ENCODE data around the gene NCR3LG1.

Gene NCR3LG1

DNA sequence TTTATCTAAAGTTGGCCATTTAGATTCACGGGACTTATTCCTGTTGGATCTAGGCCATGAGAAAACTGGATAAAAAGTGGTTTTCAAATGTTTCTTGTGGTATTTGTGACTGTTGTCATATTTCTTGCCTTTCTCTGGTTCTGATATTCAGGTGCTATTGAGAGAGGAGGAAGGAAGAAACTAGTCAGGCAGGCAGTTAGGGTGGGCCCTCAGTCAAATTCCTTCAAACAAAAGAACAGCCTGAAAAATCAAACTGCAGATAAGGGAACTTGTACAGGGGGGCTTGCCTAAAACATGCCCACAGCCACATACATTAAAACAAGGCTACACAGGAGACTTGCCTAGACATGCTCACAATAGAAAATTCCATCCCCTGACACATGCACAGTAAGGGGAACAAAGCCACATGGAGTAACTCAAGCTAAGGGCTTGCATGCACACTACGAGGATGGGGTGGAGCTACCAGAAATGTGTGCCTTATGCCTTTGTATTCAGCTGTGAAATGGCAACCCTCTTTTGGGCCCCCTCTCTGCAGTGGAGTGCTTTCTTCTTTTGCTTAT, 18.2 kb downstream of the NCR3LG1 start:
- TF ChIP-seq, protein P1, sequence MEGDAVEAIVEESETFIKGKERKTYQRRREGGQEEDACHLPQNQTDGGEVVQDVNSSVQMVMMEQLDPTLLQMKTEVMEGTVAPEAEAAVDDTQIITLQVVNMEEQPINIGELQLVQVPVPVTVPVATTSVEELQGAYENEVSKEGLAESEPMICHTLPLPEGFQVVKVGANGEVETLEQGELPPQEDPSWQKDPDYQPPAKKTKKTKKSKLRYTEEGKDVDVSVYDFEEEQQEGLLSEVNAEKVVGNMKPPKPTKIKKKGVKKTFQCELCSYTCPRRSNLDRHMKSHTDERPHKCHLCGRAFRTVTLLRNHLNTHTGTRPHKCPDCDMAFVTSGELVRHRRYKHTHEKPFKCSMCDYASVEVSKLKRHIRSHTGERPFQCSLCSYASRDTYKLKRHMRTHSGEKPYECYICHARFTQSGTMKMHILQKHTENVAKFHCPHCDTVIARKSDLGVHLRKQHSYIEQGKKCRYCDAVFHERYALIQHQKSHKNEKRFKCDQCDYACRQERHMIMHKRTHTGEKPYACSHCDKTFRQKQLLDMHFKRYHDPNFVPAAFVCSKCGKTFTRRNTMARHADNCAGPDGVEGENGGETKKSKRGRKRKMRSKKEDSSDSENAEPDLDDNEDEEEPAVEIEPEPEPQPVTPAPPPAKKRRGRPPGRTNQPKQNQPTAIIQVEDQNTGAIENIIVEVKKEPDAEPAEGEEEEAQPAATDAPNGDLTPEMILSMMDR (IDR thresholded peaks at IDR 0.05; ENCODE audit: insufficient read depth, low read depth, low read length, missing control alignments): no peak
- H3K4me3 ChIP-seq (ENCODE audit: low read depth, low read length): no peak overlapping the region
- no peak for DNase-seq (ENCODE audit: low read depth)

DNA sequence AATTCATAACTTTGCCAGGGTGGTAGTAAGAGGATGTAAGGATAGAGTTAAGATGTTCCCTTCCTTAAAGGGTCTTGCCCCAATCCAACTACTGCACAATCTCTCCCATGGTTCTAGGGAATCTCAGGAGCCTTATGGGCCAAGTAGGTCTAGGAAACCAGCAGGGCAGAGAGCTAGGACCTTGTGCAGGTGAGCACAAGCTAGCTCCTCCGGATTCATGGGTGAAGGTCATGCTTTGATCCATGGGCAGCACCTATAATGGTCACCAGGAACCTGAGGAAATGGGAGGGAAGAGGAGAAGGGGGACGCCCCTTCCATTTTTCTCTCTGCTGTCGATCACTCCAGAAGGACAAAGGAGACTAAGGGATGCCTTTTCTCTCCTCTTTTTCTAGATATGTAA, 20.0 kb downstream of the NCR3LG1 start:
- TF ChIP-seq, protein P1 (IDR thresholded peaks at IDR 0.05; ENCODE audit: insufficient read depth, low read depth, low read length, missing control alignments): no peak
- H3K4me3 ChIP-seq (ENCODE audit: low read depth, low read length): no peak overlapping the region
- DNase-seq (ENCODE audit: low read depth): no peak

DNA sequence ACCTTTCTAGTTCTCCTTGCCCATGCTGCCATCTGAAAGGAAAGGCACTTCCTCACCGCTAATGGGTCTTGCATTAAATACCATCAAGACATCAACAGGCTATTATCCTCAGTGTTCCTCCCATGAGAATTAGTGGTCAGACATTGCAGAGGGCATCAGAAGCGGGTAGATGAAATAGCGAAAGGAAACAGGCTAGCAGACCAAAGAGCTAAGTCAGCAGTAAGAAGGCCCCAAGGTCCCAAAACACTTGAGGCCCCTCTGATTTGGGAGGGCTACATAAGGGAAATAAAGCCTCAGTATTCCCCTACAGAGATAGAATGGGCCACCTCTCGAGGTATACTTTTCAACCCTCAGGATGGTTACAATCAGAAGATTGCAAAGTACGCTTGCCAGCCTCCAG, 23.9 kb downstream of the NCR3LG1 start:
- H3K4me3 ChIP-seq (ENCODE audit: low read depth, low read length): no peak overlapping the region
- TF ChIP-seq, protein P1 (IDR thresholded peaks at IDR 0.05; ENCODE audit: insufficient read depth, low read depth, low read length, missing control alignments): no peak
- DNase-seq (ENCODE audit: low read depth): no peak

DNA sequence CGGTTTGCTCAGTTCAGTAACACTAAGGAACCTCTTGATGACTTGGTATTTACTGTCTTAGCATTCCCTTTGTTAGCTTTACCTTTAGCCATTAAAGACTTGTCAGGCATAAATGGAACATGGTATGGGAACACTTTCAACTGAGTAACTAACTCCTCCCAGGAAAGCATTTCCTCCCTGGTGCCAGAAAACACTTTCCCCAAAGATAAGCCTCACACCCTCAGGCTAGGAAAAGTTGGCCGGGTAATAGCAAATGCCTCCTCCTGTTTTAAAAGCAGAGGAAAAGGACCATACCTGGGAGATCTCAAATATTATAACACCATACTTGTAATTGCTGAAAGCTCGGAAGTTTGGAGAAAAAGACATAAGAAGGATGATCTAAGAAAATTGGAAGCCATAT, 24.9 kb downstream of the NCR3LG1 start:
- no peak for DNase-seq (ENCODE audit: low read depth)
- no peak overlapping the region for H3K4me3 ChIP-seq (ENCODE audit: low read depth, low read length)
- TF ChIP-seq, protein P1 (IDR thresholded peaks at IDR 0.05; ENCODE audit: insufficient read depth, low read depth, low read length, missing control alignments): no peak

DNA sequence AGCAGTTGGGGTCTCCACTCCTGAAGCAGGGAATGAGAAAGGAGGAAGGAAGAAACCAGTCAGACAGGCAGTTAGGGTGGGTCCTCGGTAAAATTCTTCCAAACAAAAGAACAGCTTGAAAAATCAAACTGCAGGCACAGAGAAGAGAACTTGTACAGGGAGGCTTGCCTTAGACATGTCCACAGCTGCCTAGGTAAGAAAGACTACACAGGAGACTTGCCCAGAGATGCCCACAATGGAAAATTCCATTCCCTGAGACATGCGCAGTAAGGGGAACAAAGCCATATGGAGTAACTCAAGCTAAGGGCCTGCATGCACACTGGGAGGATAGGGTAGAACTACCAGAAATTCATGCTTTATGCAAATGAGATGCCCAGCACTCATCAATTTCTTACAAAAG, 27.1 kb downstream of the NCR3LG1 start:
- no peak for DNase-seq (ENCODE audit: low read depth)
- no peak overlapping the region for H3K4me3 ChIP-seq (ENCODE audit: low read depth, low read length)
- TF ChIP-seq, protein P1 (IDR thresholded peaks at IDR 0.05; ENCODE audit: insufficient read depth, low read depth, low read length, missing control alignments): no peak

DNA sequence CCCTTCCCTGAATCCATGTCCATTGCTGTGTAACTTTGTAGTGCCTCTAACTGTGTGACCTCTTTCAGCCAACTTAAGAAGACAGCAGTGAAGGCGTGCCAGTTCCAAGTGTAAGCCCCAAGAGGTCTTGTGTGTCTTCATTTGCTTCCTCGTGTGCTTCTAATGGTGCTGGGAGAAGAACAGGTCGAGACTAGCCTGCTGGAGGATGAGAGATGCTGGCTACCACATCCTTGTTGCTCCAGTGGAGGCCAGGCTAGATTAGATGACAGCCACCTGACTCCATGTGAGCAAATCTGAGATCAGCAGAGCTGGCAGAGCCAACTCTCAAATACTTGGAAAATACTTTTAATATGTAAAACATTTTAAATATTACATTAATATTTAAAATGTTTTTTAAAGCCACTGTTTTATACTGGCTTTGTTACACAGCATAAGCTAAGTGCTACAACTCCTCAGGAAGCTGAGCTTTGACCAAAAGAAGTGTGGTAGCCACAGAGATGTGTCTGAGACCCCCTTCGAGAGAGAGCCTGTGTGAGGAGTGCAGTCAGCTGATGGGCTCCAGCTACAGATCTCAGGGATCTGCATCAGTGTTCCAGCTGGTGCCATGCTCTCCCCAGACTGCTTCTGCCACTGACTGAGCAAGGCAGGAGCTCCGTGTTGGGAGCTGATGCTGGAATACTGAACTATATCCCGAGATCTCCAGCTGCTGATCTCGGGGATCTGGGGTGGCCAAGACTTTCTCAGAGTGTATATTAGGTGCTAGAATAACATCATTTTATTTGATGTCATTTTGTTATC, 28.0 kb downstream of the NCR3LG1 start:
- no peak for DNase-seq (ENCODE audit: low read depth)
- no peak overlapping the region for H3K4me3 ChIP-seq (ENCODE audit: low read depth, low read length)
- TF ChIP-seq, protein P1 (IDR thresholded peaks at IDR 0.05; ENCODE audit: insufficient read depth, low read depth, low read length, missing control alignments): no peak
